Choroid plexus epithelial cell (primary cell): ENCODE results near the gene EVX1.

ENCODE experiments used
- DNase-seq: peaks from one replicate; pipeline ENCODE4 v3.0.0-alpha.2; 2010; ENCODE audit warnings: low read depth
- H3K4me3 ChIP-seq: 2 replicates; pipeline ENCODE4 v1.5.1; 2011; ENCODE audit warnings: low read depth, mild to moderate bottlenecking, control low read depth, low read length, moderate library complexity
- TF ChIP-seq, protein P1 (sequence below): conservative IDR thresholded peaks from 2 replicates; pipeline ENCODE4 v1.5.1; 2011; ENCODE audit warnings: low read depth, mild to moderate bottlenecking, control low read depth, inconsistent platforms, low read length, moderate library complexity

EVX1 gene

DNA sequence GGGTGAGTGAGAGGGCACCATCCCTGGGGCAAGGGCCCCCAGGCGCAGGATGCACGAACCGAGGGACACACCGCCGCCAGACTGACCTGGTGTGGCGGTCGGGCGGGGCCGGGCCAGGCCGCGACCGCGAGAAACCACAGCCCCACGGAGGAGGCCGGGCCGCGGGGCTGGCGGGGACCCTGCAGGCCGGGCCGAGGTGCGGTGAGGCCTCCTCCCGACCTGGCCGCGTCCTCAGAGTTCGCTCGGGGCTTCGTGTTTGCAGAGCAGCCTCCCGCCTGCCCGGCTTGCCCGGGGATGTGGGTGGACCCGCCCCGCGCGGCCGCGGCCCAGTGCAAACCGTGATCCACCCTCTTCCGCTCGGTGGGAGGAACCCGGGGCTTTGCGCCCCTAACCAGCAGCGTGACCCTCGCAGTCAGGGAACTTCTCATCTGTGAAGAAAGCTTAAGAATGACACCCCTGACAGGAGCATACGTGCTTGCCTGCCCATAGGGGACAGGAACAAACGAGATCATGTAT is 22.1 kb upstream of the EVX1 start:
- TF ChIP-seq, protein P1, sequence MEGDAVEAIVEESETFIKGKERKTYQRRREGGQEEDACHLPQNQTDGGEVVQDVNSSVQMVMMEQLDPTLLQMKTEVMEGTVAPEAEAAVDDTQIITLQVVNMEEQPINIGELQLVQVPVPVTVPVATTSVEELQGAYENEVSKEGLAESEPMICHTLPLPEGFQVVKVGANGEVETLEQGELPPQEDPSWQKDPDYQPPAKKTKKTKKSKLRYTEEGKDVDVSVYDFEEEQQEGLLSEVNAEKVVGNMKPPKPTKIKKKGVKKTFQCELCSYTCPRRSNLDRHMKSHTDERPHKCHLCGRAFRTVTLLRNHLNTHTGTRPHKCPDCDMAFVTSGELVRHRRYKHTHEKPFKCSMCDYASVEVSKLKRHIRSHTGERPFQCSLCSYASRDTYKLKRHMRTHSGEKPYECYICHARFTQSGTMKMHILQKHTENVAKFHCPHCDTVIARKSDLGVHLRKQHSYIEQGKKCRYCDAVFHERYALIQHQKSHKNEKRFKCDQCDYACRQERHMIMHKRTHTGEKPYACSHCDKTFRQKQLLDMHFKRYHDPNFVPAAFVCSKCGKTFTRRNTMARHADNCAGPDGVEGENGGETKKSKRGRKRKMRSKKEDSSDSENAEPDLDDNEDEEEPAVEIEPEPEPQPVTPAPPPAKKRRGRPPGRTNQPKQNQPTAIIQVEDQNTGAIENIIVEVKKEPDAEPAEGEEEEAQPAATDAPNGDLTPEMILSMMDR = no peak
- DNase-seq = no peak

DNA sequence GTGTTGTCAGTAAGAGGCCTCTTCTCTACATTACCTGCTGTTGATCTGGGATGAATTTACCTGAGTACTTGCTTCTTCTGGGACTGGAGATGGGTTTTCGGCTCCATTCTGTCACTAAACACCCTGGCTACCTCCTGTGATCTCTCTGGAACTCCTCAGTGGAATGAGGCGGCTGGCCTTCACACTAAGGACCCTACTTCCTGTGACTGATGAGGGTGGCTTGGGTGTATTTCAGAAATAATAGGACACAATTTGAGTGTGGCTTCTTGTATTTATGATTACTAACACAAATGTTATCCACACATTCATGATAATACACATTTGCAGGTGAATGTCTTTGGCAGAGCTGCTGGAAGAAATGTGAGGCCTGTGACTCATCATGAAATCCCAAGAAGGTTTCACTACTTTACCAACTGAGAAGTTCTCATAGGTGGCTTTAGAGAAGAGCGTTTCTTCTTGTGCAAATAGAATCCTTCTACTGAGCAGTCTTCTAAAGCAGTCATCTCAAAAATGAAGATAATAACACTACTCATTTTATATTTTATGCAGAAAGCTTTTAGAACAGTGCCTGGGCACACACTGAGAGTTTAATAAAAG is 21.3 kb upstream of the EVX1 start:
- H3K4me3 ChIP-seq = no peak overlapping the region
- TF ChIP-seq, protein P1 = no peak
- no peak for DNase-seq

More for the DNA sequence above, 22.1 kb upstream of the EVX1 start:
- no peak overlapping the region for H3K4me3 ChIP-seq

DNA sequence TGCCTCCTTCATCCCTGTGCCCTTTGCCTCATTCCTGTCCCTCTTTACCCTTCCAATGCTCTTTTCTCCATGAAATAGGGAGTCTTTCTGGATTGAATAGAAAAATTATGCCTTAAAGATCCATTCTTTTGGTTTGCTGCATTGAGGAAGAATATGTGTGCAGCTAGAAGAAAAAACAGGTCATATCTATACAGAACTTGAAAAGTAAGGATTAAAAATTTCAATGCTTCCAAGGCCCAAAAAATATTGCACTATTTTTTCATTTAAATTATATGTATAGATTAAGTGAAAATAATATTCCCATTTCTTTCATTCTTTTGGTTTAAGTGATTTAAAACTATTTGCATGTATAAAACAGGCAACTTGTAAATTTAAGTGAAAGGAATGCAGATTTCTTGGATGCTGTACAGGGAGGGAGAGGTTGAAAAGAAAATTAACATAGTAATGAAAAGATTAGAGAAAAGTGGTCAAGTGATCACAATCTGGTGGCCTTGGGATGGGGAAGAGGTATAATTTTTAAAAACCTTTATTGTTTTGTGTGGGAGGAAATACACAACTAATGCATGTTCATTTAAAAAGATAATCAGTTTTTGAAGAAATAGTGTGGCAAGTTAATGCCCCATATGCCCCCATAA is 18.5 kb upstream of the EVX1 start:
- H3K4me3 ChIP-seq = no peak overlapping the region
- DNase-seq = no peak
- TF ChIP-seq, protein P1 = no peak

DNA sequence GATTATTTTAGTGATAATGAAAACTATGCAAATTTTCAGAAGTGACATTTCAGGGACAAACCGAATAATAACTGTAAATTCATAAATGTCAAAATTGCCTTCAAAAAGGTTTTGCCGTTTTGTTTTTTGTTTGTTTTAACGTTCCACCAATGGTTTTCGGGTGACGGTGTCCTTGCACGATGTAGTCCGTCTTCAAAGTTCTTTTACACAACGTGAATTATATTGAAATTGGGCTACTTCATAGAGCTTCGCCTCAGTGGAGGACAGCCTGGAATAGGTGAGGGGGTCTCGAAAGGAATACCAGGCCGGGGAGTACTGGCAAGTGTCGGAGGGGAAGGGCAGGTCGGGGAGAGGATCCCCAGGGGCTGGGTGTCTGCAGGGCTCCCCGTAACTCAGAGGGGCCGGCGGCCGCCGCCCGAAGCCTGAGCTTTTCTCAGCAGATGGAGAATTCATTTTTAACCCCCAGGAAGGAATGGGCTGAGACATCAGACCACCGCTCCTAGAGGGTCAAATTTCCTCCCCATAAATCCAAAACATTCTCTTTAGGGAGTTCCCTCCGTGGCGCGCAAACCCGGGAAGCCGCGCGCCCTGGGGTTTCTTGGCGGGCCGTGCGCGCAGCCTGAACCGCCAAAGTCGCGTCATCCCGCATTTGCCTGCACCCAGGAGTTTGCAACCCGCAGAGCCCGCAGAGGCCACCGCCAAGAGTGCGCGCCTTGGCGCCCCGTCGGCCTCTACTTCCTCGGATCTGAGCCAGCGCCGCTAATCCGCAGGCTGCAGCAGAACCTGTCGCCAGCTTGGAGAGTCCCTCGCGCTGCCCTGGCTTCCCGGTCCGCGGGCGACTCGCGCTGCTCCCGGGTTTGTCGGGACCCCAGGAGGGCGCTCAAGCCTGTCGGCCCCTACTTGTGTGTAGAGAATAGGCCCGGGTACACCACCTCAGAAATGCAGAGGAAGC is 17.3 kb upstream of the EVX1 start:
- no peak overlapping the region for H3K4me3 ChIP-seq
- TF ChIP-seq, protein P1 = no peak

DNA sequence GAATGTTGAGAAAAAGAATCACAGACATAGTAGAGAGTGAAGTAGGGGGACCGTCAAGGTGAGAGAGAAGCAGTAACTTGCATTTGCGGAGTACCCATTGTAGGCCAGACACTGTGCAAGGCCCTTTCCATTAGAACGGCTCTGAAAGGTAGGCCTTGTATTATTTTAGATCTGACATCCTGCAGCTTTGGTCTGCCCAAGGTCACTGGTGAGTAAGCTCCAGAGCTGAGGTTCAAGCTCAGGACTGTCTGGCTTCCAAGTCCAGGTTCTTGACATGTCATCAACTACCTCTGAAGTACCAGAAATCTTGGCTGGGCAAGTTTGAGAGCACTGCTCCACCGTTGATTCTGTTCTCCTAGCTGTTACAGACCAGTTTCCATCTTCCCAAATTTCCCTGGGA is 13.2 kb upstream of the EVX1 start:
- H3K4me3 ChIP-seq = no peak overlapping the region
- DNase-seq = no peak
- TF ChIP-seq, protein P1 = no peak

More for the DNA sequence above, 17.3 kb upstream of the EVX1 start:
- no peak for DNase-seq

DNA sequence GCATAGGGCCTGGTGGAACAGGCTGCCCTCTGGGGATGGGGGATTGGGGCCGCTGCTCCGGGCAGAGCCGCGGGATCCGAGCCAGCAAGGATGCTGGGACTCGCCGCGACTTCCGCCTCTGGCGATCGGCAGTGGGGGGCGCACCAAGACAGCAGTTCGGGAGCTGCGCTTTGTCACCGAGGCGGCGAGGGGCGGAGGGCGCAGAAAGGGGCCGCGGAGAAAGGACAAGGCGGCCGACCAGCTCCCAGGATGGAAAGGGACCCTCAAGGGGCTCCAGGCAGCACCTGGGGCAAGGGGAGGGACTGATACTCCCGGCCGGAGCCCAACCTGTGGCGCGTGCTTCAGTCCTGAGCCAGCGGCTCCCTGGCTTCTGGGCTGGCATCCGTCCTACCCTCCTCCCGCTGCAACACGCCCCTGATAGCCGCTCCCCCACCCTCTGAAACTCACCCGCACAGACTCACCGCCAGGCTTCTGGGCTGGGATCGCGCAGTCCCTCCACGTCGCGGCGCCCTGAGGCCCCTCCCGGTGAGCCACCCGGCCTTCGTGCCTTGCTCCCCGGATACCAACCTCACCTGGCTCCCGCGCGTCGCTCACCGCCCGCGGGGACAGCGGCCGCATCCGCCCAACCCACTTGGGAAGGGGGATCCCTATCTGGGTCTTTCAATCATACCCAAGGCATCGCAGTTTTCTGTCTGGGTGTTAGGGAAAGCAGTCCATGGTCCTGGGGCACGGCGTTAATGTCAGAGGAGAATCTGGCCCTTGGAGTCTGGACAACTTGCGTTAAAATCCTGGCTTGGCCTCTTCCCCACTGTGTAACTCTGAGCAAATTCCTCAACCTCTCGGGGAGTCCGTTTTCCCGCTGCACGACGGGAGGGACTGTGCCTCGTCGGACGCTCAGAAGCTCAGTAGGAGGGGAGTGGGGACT is 7.0 kb upstream of the EVX1 start:
- DNase-seq = peak; percentile 6
- peak overlapping the region; percentile 37 for H3K4me3 ChIP-seq
- TF ChIP-seq, protein P1 = peak; percentile 36
